A549 treated with CORT108297 at 1 μM for 4 hours (cell line): ENCODE results near the gene ORMDL2. TPM values are rescaled to one million over a fixed set of nuclear protein-coding genes. Genes with fewer than 3 reads are reported as not detected.

Experiments
- total RNA-seq: library from RNA; stranded (reverse); fragments of 200-300 nt; extraction: Qiagen RNA extraction; gene quantifications from 5 replicates; pipeline ENCODE4 v1.2.3, GENCODE V29; 2022

The ORMDL2 gene, protein sequence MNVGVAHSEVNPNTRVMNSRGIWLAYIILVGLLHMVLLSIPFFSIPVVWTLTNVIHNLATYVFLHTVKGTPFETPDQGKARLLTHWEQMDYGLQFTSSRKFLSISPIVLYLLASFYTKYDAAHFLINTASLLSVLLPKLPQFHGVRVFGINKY
- 78.5 to 105 TPM (median 98.4 TPM) in 5 replicates for total RNA-seq

DNA sequence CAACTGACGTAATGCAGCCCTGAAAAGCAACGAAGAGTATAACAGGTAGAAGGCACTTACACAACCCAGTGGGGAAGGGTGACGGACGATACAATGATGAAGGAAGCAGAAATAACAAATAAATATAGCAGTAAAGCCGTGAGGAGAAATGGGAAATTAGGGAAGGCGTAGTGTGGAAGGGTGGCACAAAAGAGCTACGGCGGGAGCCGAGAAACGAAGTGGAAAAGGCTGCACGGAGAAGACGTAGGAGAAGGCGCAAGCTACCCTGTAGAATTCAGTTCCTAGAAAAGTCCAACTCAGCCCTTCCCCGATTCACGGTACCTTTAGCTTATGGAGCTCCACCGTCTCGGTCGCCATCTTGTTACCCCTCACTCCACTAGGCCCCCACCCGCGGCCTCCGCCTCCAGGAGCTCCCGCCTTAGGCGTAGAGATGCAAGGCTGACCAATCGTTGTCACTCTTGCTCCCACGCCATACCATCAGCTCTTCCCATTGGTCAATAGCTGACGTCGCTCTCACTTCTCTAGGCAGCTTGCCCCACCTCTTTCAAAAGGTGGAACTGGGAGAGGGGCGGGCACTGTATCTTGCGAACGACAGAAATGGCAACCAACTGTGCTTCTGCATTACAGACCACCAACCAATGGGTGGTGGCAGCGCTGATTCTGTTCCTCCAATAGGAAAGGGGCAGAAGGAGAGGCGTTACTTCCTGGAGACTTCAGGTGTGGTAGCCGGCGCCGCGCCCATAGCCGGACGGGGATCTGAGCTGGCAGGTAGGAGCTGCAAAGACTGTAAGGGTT is at the start of gene ORMDL2, which contains the start of gene SARNP:
Gene ORMDL2 (plus strand): TSS at position 697 of the 795 bp plus-strand sequence. CDS start 959 bp downstream, outside the sequence.
Gene SARNP (minus strand): TSS at position 380 of the 795 bp plus-strand sequence. CDS start 23 bp downstream, at position 357.

DNA sequence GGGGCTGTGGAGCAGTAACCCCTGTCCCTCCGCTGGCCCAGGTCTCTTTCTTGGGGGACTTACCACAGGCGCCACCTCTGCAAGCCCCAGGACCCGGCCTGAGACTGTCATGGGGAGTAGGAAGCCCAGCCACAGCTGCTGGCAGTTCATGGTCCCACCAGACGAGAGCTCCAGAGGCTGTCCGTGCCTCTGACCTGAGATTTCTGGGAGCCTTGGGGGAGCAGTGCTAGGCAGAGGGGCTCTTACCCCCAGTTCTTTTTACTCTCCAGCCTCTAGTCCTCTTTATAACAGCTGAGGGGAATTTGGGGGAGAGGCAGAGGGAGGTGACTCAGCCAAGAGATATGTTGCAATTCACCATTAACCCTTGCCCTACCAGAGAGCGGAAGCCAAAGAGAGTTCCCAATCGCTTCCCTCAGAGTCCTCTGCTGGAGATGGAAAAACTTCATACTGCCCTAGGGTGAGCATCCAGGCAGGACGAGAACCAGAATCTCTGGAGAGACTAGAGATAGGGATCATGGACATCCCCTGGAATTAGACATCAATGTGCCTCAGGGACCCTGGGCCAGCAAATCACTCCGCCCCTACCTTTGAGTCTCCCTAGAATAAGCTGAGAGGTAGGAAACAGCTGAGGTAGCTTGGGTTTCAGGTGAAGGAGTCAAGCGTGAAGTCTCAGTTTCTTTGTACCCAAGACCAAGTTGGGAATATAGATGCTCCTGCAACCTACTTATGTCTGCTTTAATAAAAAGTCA is 25.0 kb downstream of the ORMDL2 start, which contains the start of gene MMP19:
Gene MMP19 (minus strand): TSS at position 256 of the 749 bp plus-strand sequence. CDS start 106 bp downstream, at position 150.

Other genes with a start within 250 kb of the ORMDL2 start
- gene OR2AP1, start 245.6 kb upstream of the ORMDL2 start, total RNA-seq = not detected in 5 replicates
- gene OR10P1, start 181.1 kb upstream of the ORMDL2 start, total RNA-seq = not detected in 5 replicates
- gene ITGA7, start 110.1 kb upstream of the ORMDL2 start, total RNA-seq = 1.0 to 1.5 TPM (median 1.3 TPM) in 5 replicates
- 122 to 154 TPM (median 152 TPM) in 5 replicates for gene BLOC1S1, start 102.0 kb upstream of the ORMDL2 start, total RNA-seq
- gene RDH5, start 97.6 kb upstream of the ORMDL2 start, total RNA-seq = 1.9 to 2.9 TPM (median 2.2 TPM) in 5 replicates
- 670 to 749 TPM (median 714 TPM) in 5 replicates for gene CD63, start 89.0 kb upstream of the ORMDL2 start, total RNA-seq
- gene GDF11, start 74.9 kb upstream of the ORMDL2 start, total RNA-seq = 2.4 to 5.3 TPM (median 5.0 TPM) in 5 replicates
- 89.2 to 145 TPM (median 91.9 TPM) in 5 replicates for gene SARNP, start 317 bp upstream of the ORMDL2 start, total RNA-seq
- gene DNAJC14, start 11.5 kb downstream of the ORMDL2 start, total RNA-seq = 16.9 to 23.8 TPM (median 21.3 TPM) in 5 replicates
- gene MMP19, start 24.9 kb downstream of the ORMDL2 start, total RNA-seq = 0.07 to 0.31 TPM (median 0.22 TPM) in 5 replicates
- 37.2 to 39.7 TPM (median 38.6 TPM) in 5 replicates for gene PYM1, start 109.9 kb downstream of the ORMDL2 start, total RNA-seq
- gene DGKA, start 113.1 kb downstream of the ORMDL2 start, total RNA-seq = 14.3 to 21.8 TPM (median 17.7 TPM) in 5 replicates
- 0.77 to 1.0 TPM (median 0.89 TPM) in 5 replicates for gene PMEL, start 148.0 kb downstream of the ORMDL2 start, total RNA-seq
- 46.4 to 60.7 TPM (median 57.7 TPM) in 5 replicates for gene CDK2, start 148.8 kb downstream of the ORMDL2 start, total RNA-seq
- 27.1 to 36.8 TPM (median 34.3 TPM) in 5 replicates for gene RAB5B, start 156.0 kb downstream of the ORMDL2 start, total RNA-seq
- gene SUOX, start 179.2 kb downstream of the ORMDL2 start, total RNA-seq = 7.9 to 10.5 TPM (median 9.1 TPM) in 5 replicates
- gene IKZF4, start 203.0 kb downstream of the ORMDL2 start, total RNA-seq = 1.9 to 3.6 TPM (median 2.2 TPM) in 5 replicates
- gene RPS26, start 223.9 kb downstream of the ORMDL2 start, total RNA-seq = 654 to 868 TPM (median 725 TPM) in 5 replicates